CD14-positive monocyte (primary cell): Measurements from ENCODE around the gene MBIP. TPM values are rescaled to one million over a fixed set of nuclear protein-coding genes. Genes with fewer than 3 reads are reported as not detected.
A peak's percentile ranks its signal among the peaks of the same experiment; 100 is the strongest.

Experiments
- DNase-seq, 3 donors: peaks; one replicate each; pipeline ENCODE4 v3.0.0-alpha.2; 2011 to 2022
- H2AFZ ChIP-seq: 2 replicates; pipeline ENCODE4 v1.6.0; 2012; ENCODE audit warnings: mild to moderate bottlenecking, low read depth, low read length, inconsistent platforms; ENCODE audit not compliant: insufficient read depth, poor library complexity, severe bottlenecking
- H3K27ac ChIP-seq, 2 donors: 1 replicate in 1 of 2; 2 replicates in 1 of 2; pipeline ENCODE4 v1.5.1; 2012 to 2013; ENCODE audit warnings: low read length in 2 of 2, control low read depth in 1 of 2, inconsistent platforms in 1 of 2, low read depth in 1 of 2, mild to moderate bottlenecking in 1 of 2
- H3K27me3 ChIP-seq, 2 donors: one replicate each; pipeline versions ENCODE4 v1.6.0 to v1.6.1; 2011 to 2013; ENCODE audit warnings: low read length in 2 of 2; ENCODE audit not compliant: control insufficient read depth in 2 of 2, insufficient read depth in 2 of 2
- H3K36me3 ChIP-seq, 2 donors: replicated peaks in 1 of 2; 1 replicate in 1 of 2; 2 replicates in 1 of 2; pipeline versions ENCODE4 v1.5.1 to v1.6.1; 2012 to 2013; ENCODE audit warnings: low read length in 2 of 2, control low read depth in 1 of 2, inconsistent platforms in 1 of 2, mild to moderate bottlenecking in 1 of 2; ENCODE audit not compliant: insufficient read depth in 2 of 2, control insufficient read depth in 1 of 2
- H3K4me1 ChIP-seq, 2 donors: 1 replicate in 1 of 2; 2 replicates in 1 of 2; pipeline versions ENCODE4 v1.5.1 to v1.6.1; 2012 to 2013; ENCODE audit warnings: low read length in 2 of 2, control low read depth in 1 of 2, inconsistent platforms in 1 of 2, mild to moderate bottlenecking in 1 of 2, moderate library complexity in 1 of 2; ENCODE audit not compliant: insufficient read depth in 2 of 2, control insufficient read depth in 1 of 2
- H3K4me2 ChIP-seq: replicated peaks from 2 replicates; pipeline ENCODE3; 2012; ENCODE audit warnings: low read length, moderate library complexity, mild to moderate bottlenecking; ENCODE audit not compliant: poor library complexity, severe bottlenecking; ENCODE audit errors: extremely low read depth
- H3K4me3 ChIP-seq, 3 experiments: fragments of 200-600 bp in 1 of 3; sonication (generic) in 1 of 3; replicated peaks in 1 of 3; 1 replicate in 2 of 3; 2 replicates in 1 of 3; pipeline ENCODE4 v1.5.1; 2011 to 2013; ENCODE audit warnings: low read length in 3 of 3, mild to moderate bottlenecking in 3 of 3, control low read depth in 2 of 3, low read depth in 2 of 3, inconsistent platforms in 1 of 3, moderate library complexity in 1 of 3
- H3K79me2 ChIP-seq: 2 replicates; pipeline ENCODE4 v1.6.0; 2012; ENCODE audit warnings: mild to moderate bottlenecking, control low read depth, inconsistent platforms, low read length, moderate library complexity; ENCODE audit not compliant: insufficient read depth
- H3K9ac ChIP-seq: 2 replicates; pipeline ENCODE4 v1.6.0; 2017; ENCODE audit warnings: low read length, mild to moderate bottlenecking; ENCODE audit not compliant: insufficient read depth, poor library complexity, severe bottlenecking
- H3K9me3 ChIP-seq, 2 donors: replicated peaks in 1 of 2; 1 replicate in 1 of 2; 2 replicates in 1 of 2; pipeline versions ENCODE4 v1.5.1 to v1.6.1; 2012 to 2013; ENCODE audit warnings: low read length in 2 of 2, control low read depth in 1 of 2; ENCODE audit not compliant: control insufficient read depth in 1 of 2, insufficient read depth in 1 of 2
- H4K20me1 ChIP-seq: 2 replicates; pipeline ENCODE4 v1.6.0; 2012; ENCODE audit warnings: mild to moderate bottlenecking, low read length, control low read depth, moderate library complexity; ENCODE audit not compliant: insufficient read depth
- H3K27ac Mint-ChIP-seq, 7 donors: one replicate each; pipeline ENCODE4 v1.8.0; 2020; ENCODE audit warnings: mild to moderate bottlenecking in 7 of 7, mixed read lengths in 7 of 7, moderate library complexity in 6 of 7, inconsistent platforms in 2 of 7
- H3K27me3 Mint-ChIP-seq, 3 donors: one replicate each; pipeline ENCODE4 v1.8.0; 2021 to 2022; ENCODE audit warnings: low read depth in 3 of 3, mild to moderate bottlenecking in 3 of 3, mixed read lengths in 3 of 3, moderate library complexity in 3 of 3, inconsistent platforms in 1 of 3
- H3K36me3 Mint-ChIP-seq, 2 donors: one replicate each; pipeline ENCODE4 v1.8.0; 2020; ENCODE audit warnings: mixed read lengths in 2 of 2, inconsistent platforms in 1 of 2, mild to moderate bottlenecking in 1 of 2
- H3K4me1 Mint-ChIP-seq: one replicate; pipeline ENCODE4 v1.8.0; 2020; ENCODE audit warnings: mild to moderate bottlenecking, mixed read lengths
- H3K4me3 Mint-ChIP-seq, 2 donors: one replicate each; pipeline ENCODE4 v1.8.0; 2020; ENCODE audit warnings: mild to moderate bottlenecking in 2 of 2, mixed read lengths in 2 of 2, moderate library complexity in 1 of 2
- H3K9me3 Mint-ChIP-seq, 7 donors: one replicate each; pipeline ENCODE4 v1.8.0; 2020 to 2022; ENCODE audit warnings: mixed read lengths in 7 of 7, mild to moderate bottlenecking in 6 of 7, moderate library complexity in 6 of 7, inconsistent platforms in 2 of 7
- CTCF ChIP-seq: fragments of 200-600 bp; IDR thresholded peaks from one replicate; pipeline ENCODE4 v1.8.0; 2022; ENCODE audit warnings: antibody characterized with exemption, mild to moderate bottlenecking
- WGBS: methylation state at CpG from one replicate; pipeline ENCODE4 v1.1.5; 2013; ENCODE audit warnings: missing lambda C conversion rate; ENCODE audit not compliant: insufficient coverage; 5-methylcytosine and 5-hydroxymethylcytosine counted together
- intact Hi-C, 2 donors: fragments of 100-400 bp; cut with micrococcal nuclease; formaldehyde crosslinking; loops; one replicate each; pipeline versions ENCODE4 v1.15.0 to v1.15.1; 2023
- polyA plus RNA-seq, 3 donors: library from polyadenylated mRNA; depleted of rRNA in 1 of 3; unstranded in 2 of 3; stranded (reverse) in 1 of 3; fragments of 300-500 nt in 2 of 3; fragments of >200 nt in 1 of 3; fragmentation: Illumina TruSeq in 2 of 3; gene quantifications; 1 replicate in 2 of 3; 2 replicates in 1 of 3; pipeline ENCODE4 v1.2.3, GENCODE V29; 2012 to 2021

Gene MBIP
- polyA plus RNA-seq, 3 donors = 6.6 to 9.1 (median 8.0) TPM

GRCh38 chr14:36340276-36340890 lies 19.9 kb upstream of the MBIP start:
- H3K27ac Mint-ChIP-seq = no peak overlapping the region
- Histone ChIP-seq H3K9ac (no peak overlapping the region), H3K4me2 (no peak overlapping the region), H3K4me3 (no peak overlapping the region), H3K27me3 (peaks cover 1 to 2% of the 10 kb centered on the region in 2 donors), H2AFZ (no peak overlapping the region), H3K36me3 (no peaks in the 10 kb centered on the region), H4K20me1 (no peaks in the 10 kb centered on the region), H3K27ac (no peak overlapping the region), H3K4me1 (no peaks in the 10 kb centered on the region), H3K9me3 (peaks cover 0 to 4% of the 10 kb centered on the region in 2 donors), H3K79me2 (no peaks in the 10 kb centered on the region)
- peaks cover 0 to 8% (median 7%) of the 10 kb centered on the region in 3 donors for H3K27me3 Mint-ChIP-seq
- no peak for DNase-seq
- no peak overlapping the region for H3K4me3 Mint-ChIP-seq
- no peaks in the 10 kb centered on the region for H3K36me3 Mint-ChIP-seq
- TF ChIP-seq CTCF = no peak
- peaks cover 3 to 13% (median 9%) of the 10 kb centered on the region in 7 donors for H3K9me3 Mint-ChIP-seq
- peaks cover 9% of the 10 kb centered on the region for H3K4me1 Mint-ChIP-seq
- intact Hi-C loops = no loop called here

GRCh38 chr14:36339816-36340215 lies 19.4 kb upstream of the MBIP start:
- intact Hi-C loops = no loop called here
- Mint-ChIP-seq H3K36me3 (no peaks in the 10 kb centered on the region), H3K27ac (peak overlapping the region in 1 of 7 donors; percentile 22), H3K9me3 (peaks cover 3 to 13% (median 9%) of the 10 kb centered on the region in 7 donors), H3K27me3 (peaks cover 3 to 7% (median 6%) of the 10 kb centered on the region in 3 donors), H3K4me3 (no peak overlapping the region), H3K4me1 (peaks cover 9% of the 10 kb centered on the region)
- Histone ChIP-seq H3K4me2 (no peak overlapping the region), H3K4me1 (no peaks in the 10 kb centered on the region), H3K36me3 (no peaks in the 10 kb centered on the region), H3K79me2 (no peaks in the 10 kb centered on the region), H3K9ac (no peak overlapping the region), H2AFZ (no peak overlapping the region), H3K27me3 (no peaks in the 10 kb centered on the region), H4K20me1 (no peaks in the 10 kb centered on the region), H3K4me3 (no peak overlapping the region), H3K27ac (no peak overlapping the region), H3K9me3 (peaks cover 0 to 4% of the 10 kb centered on the region in 2 donors)
- TF ChIP-seq CTCF = no peak
- DNase-seq = peak; percentile 39 to 55 (median 41)
- no CpG with 5 or more reads among the region's 1 CpG for WGBS
